NK-92 (cell line): ENCODE results near the gene PARM1.

Experiments used
- DNase-seq: peaks from one replicate; lab custom pipeline; 2025; ENCODE audit not compliant: unreplicated experiment; lab: John Stamatoyannopoulos, UW

The PARM1 gene

GRCh38 chr4:75028196-75028854, 95.4 kb downstream of the PARM1 start:
- no peak for DNase-seq

GRCh38 chr4:75030028-75030427, 97.1 kb downstream of the PARM1 start:
- no peak for DNase-seq

GRCh38 chr4:75030649-75031235, 97.8 kb downstream of the PARM1 start:
- no peak for DNase-seq

GRCh38 chr4:75031775-75032174, 98.9 kb downstream of the PARM1 start:
- no peak for DNase-seq

- DNase-seq, result no peak
Observed at GRCh38 chr4:75034523-75034922, 101.6 kb downstream of the PARM1 start.

- no peak for DNase-seq
Observed at GRCh38 chr4:75035321-75035720, 102.4 kb downstream of the PARM1 start.

GRCh38 chr4:75036046-75036830, 103.3 kb downstream of the PARM1 start:
- DNase-seq, result no peak

- DNase-seq, result no peak
Observed at GRCh38 chr4:75037252-75037651, 104.3 kb downstream of the PARM1 start.

- DNase-seq, result no peak
Observed at GRCh38 chr4:75038376-75038775, 105.5 kb downstream of the PARM1 start.

- DNase-seq, result no peak
Observed at GRCh38 chr4:75040703-75041102, 107.8 kb downstream of the PARM1 start.

GRCh38 chr4:75042601-75043208, 109.8 kb downstream of the PARM1 start:
- no peak for DNase-seq

GRCh38 chr4:75046226-75046625, 113.3 kb downstream of the PARM1 start:
- no peak for DNase-seq

GRCh38 chr4:75046641-75047040, 113.7 kb downstream of the PARM1 start:
- no peak for DNase-seq

- DNase-seq, result no peak
Observed at GRCh38 chr4:75048208-75048879, 115.4 kb downstream of the PARM1 start.

GRCh38 chr4:75051431-75051830, 118.5 kb downstream of the PARM1 start:
- no peak for DNase-seq

- DNase-seq, result no peak
Observed at GRCh38 chr4:75053352-75053751, 120.4 kb downstream of the PARM1 start.

GRCh38 chr4:75054078-75054477, 121.2 kb downstream of the PARM1 start:
- DNase-seq, result no peak

- DNase-seq, result no peak
Observed at GRCh38 chr4:75056277-75056676, 123.4 kb downstream of the PARM1 start.

GRCh38 chr4:75057369-75057768, 124.5 kb downstream of the PARM1 start:
- DNase-seq, result no peak

GRCh38 chr4:75058486-75058885, 125.6 kb downstream of the PARM1 start:
- DNase-seq, result no peak

GRCh38 chr4:75063433-75063832, 130.5 kb downstream of the PARM1 start:
- no peak for DNase-seq
